ENCODE results near the gene PELI1. TPM values are rescaled to one million over a fixed set of nuclear protein-coding genes. Genes with fewer than 3 reads are reported as not detected.

PELI1 gene
- polyA plus RNA-seq, 1 donor from 2014 or later, result 34.9 TPM

GRCh38 chr2:64145714-64146113, 1.5 kb upstream of the PELI1 start:
- Histone ChIP-seq H3K4me3 (ENCODE audit: low read length) (no peak overlapping the region), H4K20me1 (ENCODE audit: insufficient read depth) (no peaks in the 10 kb centered on the region), H3K4me2 (ENCODE audit: low read length) (no peak overlapping the region), H3K27me3 (ENCODE audit: insufficient read depth, low read depth, low read length) (no peaks in the 10 kb centered on the region), H3K9me2 (ENCODE audit: insufficient read depth, low read length) (no peaks in the 10 kb centered on the region), H3K79me2 (replicated peaks; ENCODE audit: insufficient read depth, low read length) (peaks cover 29% of the 10 kb centered on the region), H3K9ac (ENCODE audit: low read length) (no peak overlapping the region), H3K9me3 (ENCODE audit: low read length) (no peaks in the 10 kb centered on the region), H3K36me3 (ENCODE audit: insufficient read depth, low read length) (no peaks in the 10 kb centered on the region), H3F3A (ENCODE audit: insufficient read depth, low read length, poor library complexity, severe bottlenecking) (no peaks in the 10 kb centered on the region), H3K27ac (ENCODE audit: low read length) (no peak overlapping the region), H2AFZ (ENCODE audit: low read depth, low read length) (no peak overlapping the region)
- TF ChIP-seq CTCF (IDR thresholded peaks at IDR 0.05; ENCODE audit: poor library complexity, severe bottlenecking) (no peak), SMC3 (conservative IDR thresholded peaks at IDR 0.05; ENCODE audit: poor library complexity) (no peak), POLR2AphosphoS5 (IDR thresholded peaks at IDR 0.05) (no peak), REST (IDR thresholded peaks at IDR 0.05; ENCODE audit: borderline replicate concordance) (no peak), EP300 (conservative IDR thresholded peaks at IDR 0.05; ENCODE audit: poor library complexity, severe bottlenecking) (no peak), EZH2 (IDR thresholded peaks at IDR 0.05; ENCODE audit: borderline replicate concordance, insufficient read depth, low read length, poor library complexity, severe bottlenecking) (no peak), RAD21 (conservative IDR thresholded peaks at IDR 0.05) (no peak), TAF1 (IDR thresholded peaks at IDR 0.05; ENCODE audit: low read depth) (no peak), MXI1 (conservative IDR thresholded peaks at IDR 0.05; ENCODE audit: poor library complexity, severe bottlenecking) (no peak)

GRCh38 chr2:64145119-64145518, 899 bp upstream of the PELI1 start:
- Histone ChIP-seq H3K27me3 (ENCODE audit: insufficient read depth, low read depth, low read length) (no peaks in the 10 kb centered on the region), H2AFZ (ENCODE audit: low read depth, low read length) (no peak overlapping the region), H3K4me3 (ENCODE audit: low read length) (no peak overlapping the region), H4K20me1 (ENCODE audit: insufficient read depth) (no peaks in the 10 kb centered on the region), H3K9me3 (ENCODE audit: low read length) (no peaks in the 10 kb centered on the region), H3K36me3 (ENCODE audit: insufficient read depth, low read length) (no peaks in the 10 kb centered on the region), H3F3A (ENCODE audit: insufficient read depth, low read length, poor library complexity, severe bottlenecking) (no peaks in the 10 kb centered on the region), H3K9me2 (ENCODE audit: insufficient read depth, low read length) (no peaks in the 10 kb centered on the region), H3K9ac (ENCODE audit: low read length) (no peak overlapping the region), H3K27ac (ENCODE audit: low read length) (no peak overlapping the region), H3K4me2 (ENCODE audit: low read length) (no peak overlapping the region), H3K79me2 (replicated peaks; ENCODE audit: insufficient read depth, low read length) (peaks cover 35% of the 10 kb centered on the region)
- TF ChIP-seq POLR2AphosphoS5 (IDR thresholded peaks at IDR 0.05) (no peak), REST (IDR thresholded peaks at IDR 0.05; ENCODE audit: borderline replicate concordance) (no peak), EP300 (conservative IDR thresholded peaks at IDR 0.05; ENCODE audit: poor library complexity, severe bottlenecking) (no peak), MXI1 (conservative IDR thresholded peaks at IDR 0.05; ENCODE audit: poor library complexity, severe bottlenecking) (no peak), TAF1 (IDR thresholded peaks at IDR 0.05; ENCODE audit: low read depth) (no peak), EZH2 (IDR thresholded peaks at IDR 0.05; ENCODE audit: borderline replicate concordance, insufficient read depth, low read length, poor library complexity, severe bottlenecking) (no peak), CTCF (IDR thresholded peaks at IDR 0.05; ENCODE audit: poor library complexity, severe bottlenecking) (no peak), RAD21 (conservative IDR thresholded peaks at IDR 0.05) (no peak), SMC3 (conservative IDR thresholded peaks at IDR 0.05; ENCODE audit: poor library complexity) (no peak)

Measured in neural cell (in vitro differentiated cells).